ENCODE results near the gene ZNF157.

The ZNF157 gene

DNA sequence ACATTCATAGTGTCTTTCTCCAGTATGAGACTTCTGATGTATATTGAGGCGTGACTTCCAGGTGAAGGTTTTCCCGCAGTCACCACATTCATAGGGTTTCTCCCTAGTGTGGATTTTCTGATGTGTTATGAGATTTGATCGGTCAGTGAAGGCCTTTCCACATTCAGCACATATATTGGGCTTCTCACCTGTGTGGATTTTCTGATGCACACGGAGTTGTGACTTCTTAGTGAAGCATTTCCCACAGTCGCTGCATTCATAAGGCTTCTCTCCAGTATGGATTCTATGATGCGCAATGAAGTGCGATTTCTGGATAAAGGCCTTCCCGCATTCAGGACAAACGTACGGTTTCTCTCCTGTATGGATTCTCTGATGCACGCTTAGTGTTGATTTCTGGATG, 77.2 kb downstream of the ZNF157 start:
- DNase-seq, result no peak

DNA sequence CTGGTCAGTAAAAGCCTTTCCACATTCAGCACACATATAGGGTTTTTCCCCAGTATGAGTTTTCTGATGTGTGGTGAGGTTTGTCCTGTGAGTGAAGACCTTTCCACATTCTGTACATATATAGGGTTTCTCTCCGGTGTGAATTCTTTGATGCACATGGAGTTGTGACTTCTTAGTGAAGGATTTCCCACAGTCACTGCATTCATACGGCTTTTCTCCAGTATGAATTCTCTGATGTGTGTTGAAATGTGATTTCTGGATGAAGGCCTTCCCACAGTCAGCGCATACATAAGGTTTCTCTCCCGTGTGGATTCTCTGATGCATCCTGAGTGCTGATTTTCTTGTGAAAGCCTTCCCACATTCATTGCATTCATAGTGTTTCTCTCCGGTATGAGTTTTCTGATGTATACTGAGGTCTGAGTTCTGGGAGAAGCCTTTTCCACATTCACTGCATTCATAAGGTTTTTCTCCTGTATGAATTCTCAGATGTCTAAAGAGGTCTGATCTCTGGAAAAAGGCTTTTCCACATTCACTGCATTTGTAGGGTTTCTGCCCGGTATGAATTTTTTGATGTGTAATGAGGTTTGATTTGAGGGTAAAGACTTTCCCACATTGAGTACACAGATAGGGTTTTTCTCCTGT, 77.9 kb downstream of the ZNF157 start:
- no peak for DNase-seq

DNA sequence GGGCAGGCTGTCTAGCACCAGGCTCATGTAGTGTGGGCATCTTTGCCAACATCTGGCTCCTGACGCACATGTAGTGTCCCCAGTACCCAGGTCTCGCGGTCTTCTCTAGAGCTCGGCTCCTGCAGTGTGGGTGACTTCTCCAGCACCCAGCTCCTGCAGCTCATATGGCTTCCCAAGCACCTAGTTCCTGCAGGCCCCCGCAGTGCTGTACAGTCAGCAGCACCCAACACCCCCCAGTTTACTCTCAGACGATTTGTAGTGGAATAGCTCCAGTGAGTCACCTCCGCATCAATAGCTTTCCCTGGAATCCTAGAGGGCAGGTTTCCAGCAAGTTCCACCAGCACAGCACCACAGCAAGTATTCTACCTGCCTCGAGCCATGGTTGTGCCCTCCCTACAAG, 81.7 kb downstream of the ZNF157 start:
- no peak for DNase-seq

DNA sequence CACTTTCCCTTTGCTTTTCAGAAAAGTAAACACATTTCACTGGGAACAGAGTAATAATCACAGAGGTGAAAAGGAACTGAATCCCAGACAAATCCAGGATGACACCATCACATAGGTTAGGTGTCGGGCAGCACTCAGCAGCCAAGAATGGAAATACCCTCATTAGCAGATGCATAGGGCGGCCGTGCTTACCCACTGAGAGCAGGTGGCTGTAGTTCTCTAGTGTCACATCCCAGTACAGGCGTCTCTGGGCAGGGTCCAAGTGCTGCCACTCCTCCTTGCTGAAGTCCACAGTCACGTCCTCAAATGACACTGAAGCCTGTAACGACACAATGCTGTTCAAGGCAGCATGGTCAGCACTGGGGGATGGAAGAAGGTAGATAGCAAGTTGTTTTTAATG, 85.7 kb downstream of the ZNF157 start:
- DNase-seq, result no peak

DNA sequence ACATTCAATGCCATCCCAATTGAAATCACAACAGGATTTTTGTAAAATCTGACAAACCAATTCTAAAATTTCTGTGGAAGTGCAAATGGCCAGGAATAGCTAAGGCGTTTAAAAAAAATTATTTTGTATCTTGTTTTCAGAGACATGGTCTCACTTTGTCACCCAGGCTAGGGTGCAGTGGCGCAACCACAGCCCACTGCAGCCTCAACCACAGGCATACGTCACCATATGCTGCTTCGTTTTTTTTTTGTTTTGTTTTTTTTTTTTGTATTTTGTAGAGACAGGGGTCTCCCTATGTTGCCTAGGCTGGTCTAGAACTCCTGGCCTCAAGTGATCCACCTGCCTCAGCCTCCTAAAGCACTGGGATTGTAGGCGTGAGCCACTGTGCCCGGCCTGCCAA, 88.2 kb downstream of the ZNF157 start:
- DNase-seq, result no peak

DNA sequence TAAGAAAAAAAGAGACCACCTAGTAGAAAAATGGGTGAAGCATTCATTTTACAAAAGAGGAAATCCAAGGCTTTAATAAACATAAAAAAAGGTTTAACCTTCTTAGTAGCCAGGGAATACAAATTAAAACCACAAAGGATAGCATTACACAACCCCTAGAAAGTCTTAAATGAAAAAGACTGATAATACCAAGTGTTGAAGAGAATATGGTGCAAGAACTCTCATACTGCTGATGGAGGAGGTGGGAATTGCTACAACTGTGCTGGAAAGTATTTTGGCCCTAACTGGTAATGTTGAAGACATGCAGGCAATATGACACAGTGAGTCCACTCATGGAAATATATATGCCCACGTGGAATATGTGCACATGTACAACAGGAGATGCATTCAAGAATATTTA, 90.2 kb downstream of the ZNF157 start:
- DNase-seq, result no peak
